GM21723 (cell line): ENCODE data around the gene KLK7.
"Not testable (repeated sequence)": the region's sequence is repeated elsewhere in the genome, so short reads cannot be mapped to it uniquely, and the experiment has no call there.

Source experiments
- ATAC-seq: cut with Tn5 transposase; IDR thresholded peaks from one replicate; pipeline ENCODE4 v1.9.1; 2021; ENCODE audit warnings: mild to moderate bottlenecking, moderate library complexity; ENCODE audit not compliant: unreplicated experiment

The KLK7 gene

DNA sequence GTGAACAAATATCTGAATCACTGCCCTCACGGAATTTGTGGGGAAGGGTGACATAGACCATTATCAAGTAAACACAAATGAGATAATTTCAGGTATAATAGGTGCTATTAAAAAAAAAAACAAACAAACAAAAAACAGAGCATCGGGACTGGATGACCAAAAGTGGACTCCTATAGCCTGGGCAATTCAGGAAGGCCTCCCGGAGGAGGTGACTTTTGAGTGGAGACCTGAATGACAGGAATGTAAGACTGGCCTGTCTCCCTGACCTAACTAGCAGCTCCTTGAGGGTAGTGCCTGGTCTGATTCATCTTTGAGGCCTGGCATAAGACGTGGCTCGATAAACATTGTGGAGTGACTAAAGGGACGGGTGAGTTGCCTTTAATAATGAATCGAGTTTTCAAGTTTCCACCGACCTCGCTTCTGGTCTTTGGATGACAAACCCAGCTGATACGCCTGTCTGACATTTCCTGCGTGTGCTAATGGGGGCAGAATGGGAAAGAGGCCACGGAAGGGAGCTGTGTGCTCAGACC lies 29.0 kb upstream of the KLK7 start:
- ATAC-seq = no peak

DNA sequence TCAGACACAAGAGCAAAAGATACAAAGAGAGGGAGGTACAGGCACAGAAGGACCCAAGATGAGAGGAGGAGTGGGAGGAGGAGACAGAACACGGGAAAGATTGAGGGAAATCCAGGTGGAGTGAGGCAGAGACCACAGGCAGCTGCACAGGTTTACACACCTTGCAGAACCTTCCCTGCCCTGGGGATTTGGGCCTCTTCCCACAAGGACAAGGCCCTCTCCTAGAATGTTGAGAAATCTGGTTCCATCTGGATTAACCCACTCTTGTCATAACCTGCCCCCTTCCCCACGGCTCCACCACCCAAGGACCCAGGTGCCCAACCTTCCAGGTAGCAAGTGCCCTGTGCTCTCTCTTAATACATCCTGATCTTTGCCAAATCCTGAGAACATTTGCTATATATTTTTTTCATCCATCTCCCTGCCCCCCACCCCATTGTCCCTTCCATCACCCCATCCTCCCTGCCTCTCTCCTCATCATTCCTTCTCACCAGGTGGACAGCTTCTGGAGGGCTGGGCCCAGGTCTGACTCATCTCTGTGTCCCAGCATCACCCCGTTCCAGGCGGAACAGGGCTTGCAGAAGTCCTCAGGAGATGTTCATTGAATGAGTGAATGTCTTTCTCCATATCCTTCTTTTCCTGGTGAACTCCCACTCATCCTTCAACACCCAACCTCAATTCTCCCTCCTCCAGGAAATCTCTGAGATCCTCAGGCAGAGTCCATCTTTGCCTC lies 26.5 kb upstream of the KLK7 start:
- no peak for ATAC-seq

- no peak for ATAC-seq
These were observed 25.6 kb upstream of the KLK7 start for GRCh38 chr19:51009061-51009891.

DNA sequence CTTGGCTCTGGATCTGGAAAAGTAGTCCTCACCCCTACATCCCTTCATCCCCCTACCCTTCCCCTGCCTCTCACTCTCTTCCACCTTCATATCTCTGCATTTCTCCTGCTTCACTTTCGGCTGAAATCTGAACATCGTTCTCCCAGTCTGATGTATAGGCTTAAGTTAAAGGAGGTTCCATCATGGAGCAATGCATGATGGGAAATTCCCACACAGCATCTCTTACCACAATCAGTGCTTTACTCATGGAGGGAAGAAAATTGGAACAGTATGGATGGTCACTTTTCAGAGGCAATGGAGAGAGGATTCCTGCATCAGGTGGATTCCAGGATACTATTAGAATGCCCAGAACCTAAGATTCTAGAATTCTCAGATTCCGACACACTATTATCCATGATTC lies 23.8 kb upstream of the KLK7 start:
- ATAC-seq = no peak

DNA sequence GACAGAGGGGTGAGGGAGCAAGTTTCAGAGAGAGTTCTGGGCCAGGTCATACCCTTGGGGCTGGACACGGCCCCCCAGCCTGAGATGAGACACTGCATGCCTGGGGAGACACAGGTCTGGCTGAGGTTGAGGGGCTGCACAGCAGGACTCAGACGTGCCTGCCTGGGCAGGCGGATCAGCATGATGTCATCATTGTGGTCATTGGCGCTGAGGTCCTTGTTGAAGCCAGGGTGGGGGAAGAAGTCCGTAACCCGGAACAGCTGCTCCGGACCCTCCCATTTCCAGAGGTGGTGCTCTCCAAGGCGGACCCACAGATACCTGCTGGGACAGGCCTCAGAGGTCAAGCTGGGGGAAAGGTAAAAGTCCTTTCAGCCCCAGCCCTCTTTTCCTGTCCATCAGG lies 22.7 kb upstream of the KLK7 start:
- no peak for ATAC-seq

DNA sequence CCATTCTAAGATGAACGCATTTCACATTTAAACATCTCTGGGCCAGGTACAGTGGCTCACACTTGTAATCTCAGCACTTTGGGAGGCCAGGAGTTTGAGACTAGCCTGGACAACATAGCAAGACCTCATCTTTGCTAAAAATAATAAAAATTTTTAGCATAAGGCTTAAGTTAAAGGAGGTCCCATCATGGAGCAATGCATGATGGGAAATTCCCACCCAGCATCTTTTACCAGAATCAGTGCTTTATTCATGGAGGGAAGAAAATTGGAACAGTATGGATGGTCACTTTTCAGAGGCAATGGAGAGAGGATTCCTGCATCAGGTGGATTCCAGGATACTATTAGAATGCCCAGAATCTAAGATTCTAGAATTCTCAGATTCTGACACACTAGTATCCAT lies 21.5 kb upstream of the KLK7 start:
- ATAC-seq = no peak

- ATAC-seq = no peak
These were observed 19.6 kb upstream of the KLK7 start for GRCh38 chr19:51003316-51003715.

- no peak for ATAC-seq
These were observed 19.0 kb upstream of the KLK7 start for GRCh38 chr19:51002542-51003311.

DNA sequence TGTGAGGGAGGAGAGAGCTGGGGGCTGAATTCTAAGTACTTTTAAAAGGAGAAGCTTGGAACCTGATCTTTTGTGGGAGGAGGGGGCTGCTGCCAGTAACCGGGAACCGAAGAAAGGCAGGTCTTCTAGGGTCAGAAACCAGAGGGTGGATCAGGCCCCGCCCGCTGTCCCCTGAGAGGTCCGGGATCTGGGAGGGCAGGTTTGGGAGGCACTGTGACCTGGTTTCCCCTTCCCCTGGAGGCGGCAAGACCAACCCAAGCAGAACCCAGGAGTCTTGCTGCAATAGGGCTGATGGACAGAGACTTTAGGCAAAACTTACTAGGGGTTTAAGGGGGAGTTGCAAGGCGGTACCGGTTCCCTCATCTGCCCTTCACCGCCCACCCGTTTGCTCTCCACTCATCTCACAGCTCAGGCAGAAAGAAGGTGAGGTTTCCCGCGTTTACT lies 18.4 kb upstream of the KLK7 start:
- no peak for ATAC-seq

DNA sequence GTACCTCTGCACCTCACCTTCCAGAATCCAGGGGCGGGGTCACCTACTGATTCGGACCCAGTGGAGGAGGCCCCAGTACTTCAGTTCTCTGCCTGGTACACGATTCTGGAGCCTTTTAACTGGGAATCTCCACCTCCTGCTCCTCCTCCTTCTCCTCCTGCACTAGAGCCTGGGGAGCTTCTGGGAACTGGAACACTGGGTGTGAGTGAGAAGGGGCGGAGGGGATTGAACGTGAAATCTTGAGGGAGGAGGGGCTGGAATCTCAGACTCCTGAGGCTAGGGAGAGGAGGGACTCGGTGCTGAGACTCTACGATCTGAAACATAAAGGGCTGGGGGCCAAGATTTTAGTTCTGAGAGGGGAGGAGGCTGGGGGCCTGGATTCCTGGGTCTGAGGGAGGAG lies 17.8 kb upstream of the KLK7 start, which contains the start of gene KLK8:
Gene KLK8 (minus strand): TSS at position 90 of the 400 bp plus-strand sequence. CDS start 437 bp downstream, outside the sequence.
- no peak for ATAC-seq

GRCh38 chr19:51000981-51001380 lies 17.3 kb upstream of the KLK7 start:
- no peak for ATAC-seq

DNA sequence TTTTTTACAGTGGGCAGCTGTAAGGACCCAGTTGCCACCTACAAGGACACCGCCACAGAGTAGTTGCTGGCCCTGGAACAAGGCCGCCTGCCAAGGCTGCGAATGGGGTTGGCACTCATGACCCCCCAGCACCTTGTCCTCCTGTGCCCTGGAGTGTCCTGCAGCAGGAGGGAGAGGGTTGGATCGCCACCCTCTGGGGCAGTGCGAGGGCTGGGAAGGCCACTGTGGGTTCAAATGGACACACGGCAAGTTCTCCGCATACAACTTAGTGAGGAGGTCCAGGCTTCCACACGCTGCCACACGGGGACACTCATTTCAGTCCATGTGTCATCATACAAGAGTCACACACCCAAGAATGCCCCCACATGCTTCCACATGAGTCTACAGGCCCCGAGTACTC lies 16.7 kb upstream of the KLK7 start:
- no peak for ATAC-seq

GRCh38 chr19:50998686-50999085 lies 15.0 kb upstream of the KLK7 start:
- ATAC-seq = no peak

GRCh38 chr19:50998061-50998460 lies 14.3 kb upstream of the KLK7 start:
- ATAC-seq = no peak

DNA sequence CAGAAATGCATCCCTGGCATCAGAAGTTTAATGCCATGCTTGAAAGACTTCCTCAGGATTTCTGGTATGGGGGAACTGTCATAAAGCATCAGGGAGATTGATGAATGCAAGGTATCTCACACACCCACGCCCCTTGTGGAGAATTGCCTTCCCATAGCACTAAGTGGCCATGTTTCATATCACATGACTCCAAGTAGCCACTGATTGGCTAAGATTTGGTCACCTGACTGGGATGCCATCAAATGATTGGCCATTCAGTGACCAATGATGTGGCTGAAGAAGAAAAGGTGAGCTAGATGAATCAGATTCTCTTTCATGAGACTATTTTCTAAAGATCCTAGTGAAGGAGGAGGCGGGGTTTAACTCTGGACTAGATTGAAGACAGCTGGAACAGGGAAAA lies 10.4 kb upstream of the KLK7 start:
- ATAC-seq = no peak

DNA sequence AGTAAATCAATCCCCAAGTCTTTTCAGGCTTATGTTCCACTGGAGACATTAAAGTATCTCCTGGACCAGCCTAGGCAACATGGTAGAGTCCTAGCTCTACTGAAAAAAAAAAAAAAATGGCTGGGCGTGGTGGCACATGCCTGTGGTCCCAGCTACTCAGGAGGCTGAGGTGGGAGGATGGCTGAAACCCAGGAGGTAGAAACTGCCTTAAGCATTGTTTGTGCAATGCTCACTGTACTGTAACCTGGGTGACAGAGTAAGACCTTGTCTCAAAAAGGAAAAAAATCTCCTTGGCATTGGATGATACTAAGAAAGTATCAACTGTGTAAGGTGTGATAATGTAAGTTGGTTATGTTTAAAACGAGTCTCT lies 8.9 kb upstream of the KLK7 start:
- ATAC-seq = no peak

DNA sequence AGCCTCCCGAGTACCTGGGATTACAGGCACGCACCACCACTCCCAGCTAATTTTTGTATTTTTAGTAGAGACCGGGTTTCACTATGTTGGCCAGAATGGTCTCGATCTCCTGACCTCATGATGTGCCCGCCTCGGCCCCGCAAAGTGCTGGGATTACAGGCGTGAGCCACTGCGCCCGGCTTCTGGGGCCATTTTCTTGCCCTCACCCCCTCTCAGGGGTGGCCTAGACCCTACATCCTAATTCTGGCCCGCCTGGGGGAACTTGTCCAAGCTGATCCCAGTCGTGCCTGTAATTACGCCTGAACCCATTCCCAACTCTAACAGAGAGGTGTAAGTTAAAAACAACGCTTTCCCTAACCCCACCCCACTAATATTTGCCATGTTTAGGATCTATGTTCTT lies 699 bp upstream of the KLK7 start:
- ATAC-seq = not testable (repeated sequence)

- ATAC-seq = no peak
These were observed 1.5 kb downstream of the KLK7 start for GRCh38 chr19:50982186-50982585.

- ATAC-seq = no peak
These were observed 2.0 kb downstream of the KLK7 start for GRCh38 chr19:50981587-50982146.

DNA sequence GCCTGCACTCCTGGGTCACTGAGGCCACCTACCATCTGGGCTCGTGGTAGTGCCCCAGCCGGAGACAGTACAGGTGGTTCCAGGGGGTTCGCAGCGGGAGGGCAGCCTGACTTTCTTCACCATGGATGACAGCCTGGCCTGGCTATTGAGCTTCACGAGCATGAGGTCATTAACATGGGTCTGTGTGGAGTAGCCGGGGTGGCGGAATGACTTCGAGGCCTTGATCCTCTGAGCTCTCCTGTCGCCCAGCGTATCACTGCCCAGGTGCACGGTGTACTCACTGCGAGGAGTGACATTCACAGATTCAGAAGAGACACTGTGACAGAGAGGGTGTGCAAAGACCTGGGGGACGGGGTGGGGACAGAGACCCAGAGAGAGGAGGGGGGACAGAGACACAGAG lies 3.5 kb downstream of the KLK7 start:
- ATAC-seq = no peak

- ATAC-seq = no peak
These were observed 4.0 kb downstream of the KLK7 start for GRCh38 chr19:50979758-50980157.
